ENCODE results near the gene PEX3.
"Not testable (repeated sequence)": the region's sequence is repeated elsewhere in the genome, so short reads cannot be mapped to it uniquely, and the experiment has no call there.

Gene PEX3

GRCh38 chr6:143441010-143441409 lies 9.6 kb upstream of the PEX3 start:
- DNase-seq (ENCODE audit: low read depth in 1 of 2, low spot score in 1 of 2) = no peak
- TF ChIP-seq POLR2AphosphoS5 (IDR thresholded peaks at IDR 0.05; ENCODE audit: low read depth) = no peak
- no peak for TF ChIP-seq GABPA (IDR thresholded peaks at IDR 0.05; ENCODE audit: low read depth)
- no peak for TF ChIP-seq SPI1 (IDR thresholded peaks at IDR 0.05; ENCODE audit: borderline replicate concordance, low read depth)
- no peak for TF ChIP-seq REST (IDR thresholded peaks at IDR 0.05; ENCODE audit: insufficient replicate concordance, low read depth)
- no peak for TF ChIP-seq CTCF (IDR thresholded peaks at IDR 0.05; ENCODE audit: insufficient read depth, low read length)

GRCh38 chr6:143441680-143442545 lies 8.7 kb upstream of the PEX3 start:
- TF ChIP-seq CTCF (IDR thresholded peaks at IDR 0.05; ENCODE audit: insufficient read depth, low read length) = no peak
- no peak for TF ChIP-seq GABPA (IDR thresholded peaks at IDR 0.05; ENCODE audit: low read depth)
- no peak for TF ChIP-seq POLR2AphosphoS5 (IDR thresholded peaks at IDR 0.05; ENCODE audit: low read depth)
- no peak for TF ChIP-seq SPI1 (IDR thresholded peaks at IDR 0.05; ENCODE audit: borderline replicate concordance, low read depth)
- TF ChIP-seq REST (IDR thresholded peaks at IDR 0.05; ENCODE audit: insufficient replicate concordance, low read depth) = no peak
- no peak for DNase-seq (ENCODE audit: low read depth in 1 of 2, low spot score in 1 of 2)

More at GRCh38 chr6:143441010-143441409, 9.6 kb upstream of the PEX3 start:
- Histone ChIP-seq H3K27ac (replicated peaks) (no peak overlapping the region), H3K4me3 (replicated peaks; ENCODE audit: insufficient read depth, low read length) (no peak overlapping the region), H3K27me3 (ENCODE audit: insufficient read depth, poor library complexity, severe bottlenecking) (no peaks in the 10 kb centered on the region)

GRCh38 chr6:143443096-143443495 lies 7.5 kb upstream of the PEX3 start:
- no peak for TF ChIP-seq GABPA (IDR thresholded peaks at IDR 0.05; ENCODE audit: low read depth)
- no peak for TF ChIP-seq CTCF (IDR thresholded peaks at IDR 0.05; ENCODE audit: insufficient read depth, low read length)
- TF ChIP-seq POLR2AphosphoS5 (IDR thresholded peaks at IDR 0.05; ENCODE audit: low read depth) = no peak
- no peak for TF ChIP-seq REST (IDR thresholded peaks at IDR 0.05; ENCODE audit: insufficient replicate concordance, low read depth)
- TF ChIP-seq SPI1 (IDR thresholded peaks at IDR 0.05; ENCODE audit: borderline replicate concordance, low read depth) = no peak
- Histone ChIP-seq H3K4me3 (replicated peaks; ENCODE audit: insufficient read depth, low read length) (no peak overlapping the region), H3K27me3 (ENCODE audit: insufficient read depth, poor library complexity, severe bottlenecking) (no peaks in the 10 kb centered on the region), H3K27ac (replicated peaks) (no peak overlapping the region)
- DNase-seq (ENCODE audit: low read depth in 1 of 2, low spot score in 1 of 2) = no peak

More at GRCh38 chr6:143441680-143442545, 8.7 kb upstream of the PEX3 start:
- H3K4me3 ChIP-seq (replicated peaks; ENCODE audit: insufficient read depth, low read length) = no peak overlapping the region
- no peaks in the 10 kb centered on the region for H3K27me3 ChIP-seq (ENCODE audit: insufficient read depth, poor library complexity, severe bottlenecking)
- no peak overlapping the region for H3K27ac ChIP-seq (replicated peaks)

GRCh38 chr6:143447865-143448264 lies 2.7 kb upstream of the PEX3 start:
- H3K4me3 ChIP-seq (replicated peaks; ENCODE audit: insufficient read depth, low read length); H3K27ac ChIP-seq (replicated peaks); H3K27me3 ChIP-seq (ENCODE audit: insufficient read depth, poor library complexity, severe bottlenecking); DNase-seq (ENCODE audit: low read depth in 1 of 2, low spot score in 1 of 2): not testable (repeated sequence)

Measured in HL-60 (cell line).